SK-N-SH treated with all-trans-retinoic acid at 6 μM for 48 hours (cell line): Measurements from ENCODE around the gene ARID3A.

ENCODE experiments used
- CREB5 ChIP-seq: fragments of 250-450 bp; sonication (Bioruptor Pico); IDR thresholded peaks from 2 replicates; pipeline ENCODE4 v1.5.1; 2020; ENCODE audit warnings: low read depth, mild to moderate bottlenecking, moderate library complexity
- CSDC2 ChIP-seq: fragments of 250-450 bp; sonication (Bioruptor Pico); IDR thresholded peaks from 2 replicates; pipeline ENCODE4 v1.5.0; 2020; ENCODE audit warnings: mild to moderate bottlenecking, moderate library complexity
- TF ChIP-seq, protein P1 (sequence below): fragments of 250-450 bp; sonication (Bioruptor Pico); IDR thresholded peaks from 2 replicates; pipeline ENCODE4 v1.8.0; 2020; ENCODE audit warnings: mild to moderate bottlenecking, moderate library complexity, borderline replicate concordance

DNA sequence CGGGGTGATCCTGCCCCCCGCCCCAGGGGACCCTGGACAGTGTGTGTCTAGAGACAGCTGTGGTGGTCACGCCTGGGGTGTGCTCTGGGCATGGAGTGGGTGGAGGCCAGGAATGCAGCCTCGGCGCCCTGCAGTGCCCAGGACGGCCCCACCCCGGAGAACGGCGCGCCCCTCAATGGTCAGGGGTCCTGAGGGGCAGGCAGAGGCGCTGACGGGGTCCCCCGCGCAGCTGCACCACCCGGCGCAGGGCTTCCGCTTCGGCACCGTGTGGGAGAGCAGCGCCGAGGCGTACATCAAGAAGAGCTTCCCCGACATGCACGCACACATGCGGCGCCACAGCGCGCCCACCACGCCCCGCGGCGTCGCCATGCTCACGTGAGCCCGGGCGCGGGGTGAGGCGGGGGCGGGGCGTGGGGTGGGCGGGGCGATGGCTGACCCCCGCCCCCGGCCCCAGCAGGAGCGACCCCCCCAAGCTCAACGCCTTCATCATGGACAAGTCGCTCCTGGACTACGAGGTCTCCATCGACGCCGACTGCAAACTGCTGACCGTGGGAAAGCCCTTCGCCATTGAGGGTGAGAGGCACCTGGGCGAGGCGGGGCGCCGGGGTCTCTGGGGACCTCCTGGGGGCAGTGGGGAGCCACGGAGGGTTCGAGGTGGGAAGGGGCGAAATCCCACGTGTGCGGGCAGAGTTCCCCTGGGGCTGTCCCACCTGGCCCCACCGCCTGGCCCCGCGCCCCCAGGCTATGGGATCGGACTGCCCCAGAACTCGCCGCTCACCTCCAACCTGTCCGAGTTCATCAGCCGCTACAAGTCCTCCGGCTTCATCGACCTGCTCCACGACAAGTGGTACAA, 81.8 kb downstream of the ARID3A start:
- TF ChIP-seq CREB5 (CRISPR knock-in tag) (no peak), CSDC2 (CRISPR knock-in tag) (no peak)
- TF ChIP-seq, protein P1, sequence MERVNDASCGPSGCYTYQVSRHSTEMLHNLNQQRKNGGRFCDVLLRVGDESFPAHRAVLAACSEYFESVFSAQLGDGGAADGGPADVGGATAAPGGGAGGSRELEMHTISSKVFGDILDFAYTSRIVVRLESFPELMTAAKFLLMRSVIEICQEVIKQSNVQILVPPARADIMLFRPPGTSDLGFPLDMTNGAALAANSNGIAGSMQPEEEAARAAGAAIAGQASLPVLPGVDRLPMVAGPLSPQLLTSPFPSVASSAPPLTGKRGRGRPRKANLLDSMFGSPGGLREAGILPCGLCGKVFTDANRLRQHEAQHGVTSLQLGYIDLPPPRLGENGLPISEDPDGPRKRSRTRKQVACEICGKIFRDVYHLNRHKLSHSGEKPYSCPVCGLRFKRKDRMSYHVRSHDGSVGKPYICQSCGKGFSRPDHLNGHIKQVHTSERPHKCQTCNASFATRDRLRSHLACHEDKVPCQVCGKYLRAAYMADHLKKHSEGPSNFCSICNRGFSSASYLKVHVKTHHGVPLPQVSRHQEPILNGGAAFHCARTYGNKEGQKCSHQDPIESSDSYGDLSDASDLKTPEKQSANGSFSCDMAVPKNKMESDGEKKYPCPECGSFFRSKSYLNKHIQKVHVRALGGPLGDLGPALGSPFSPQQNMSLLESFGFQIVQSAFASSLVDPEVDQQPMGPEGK (CRISPR knock-in tag), result no peak
